Neural cell (in vitro differentiated cells): Measurements from ENCODE around the gene STXBP2.

Source experiments
- RAD21 ChIP-seq: fragments of 450-650 bp; conservative IDR thresholded peaks from 2 replicates; pipeline ENCODE4 v1.6.1; 2014; ENCODE audit warnings: antibody characterized with exemption, mild to moderate bottlenecking, moderate library complexity
- TF ChIP-seq, protein P1 (sequence below): fragments of 450-650 bp; IDR thresholded peaks from 2 replicates; pipeline ENCODE4 v1.5.1; 2014; ENCODE audit warnings: antibody characterized with exemption, mild to moderate bottlenecking, moderate library complexity; ENCODE audit not compliant: poor library complexity, severe bottlenecking

DNA sequence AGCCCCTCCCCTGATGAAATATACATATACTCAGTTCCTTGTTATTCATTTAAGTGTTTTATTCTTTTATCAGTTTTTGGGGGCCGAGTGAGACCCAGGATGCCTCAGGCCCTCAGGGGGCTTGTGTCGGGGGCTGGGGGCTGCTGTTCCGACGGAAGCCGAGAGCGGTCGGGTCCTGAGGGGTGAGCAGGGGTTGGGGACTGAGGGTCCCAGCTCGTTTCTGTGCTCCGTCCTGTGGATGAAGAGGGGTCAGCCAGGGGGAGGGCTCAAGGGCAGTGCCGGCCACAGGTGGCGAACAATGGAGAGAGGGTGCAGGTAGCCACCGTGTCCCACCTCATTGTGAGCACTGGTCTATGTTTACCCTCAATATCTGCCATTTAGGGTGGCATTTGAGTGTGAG is 5.3 kb upstream of the STXBP2 start:
- no peak for TF ChIP-seq RAD21
- TF ChIP-seq, protein P1, sequence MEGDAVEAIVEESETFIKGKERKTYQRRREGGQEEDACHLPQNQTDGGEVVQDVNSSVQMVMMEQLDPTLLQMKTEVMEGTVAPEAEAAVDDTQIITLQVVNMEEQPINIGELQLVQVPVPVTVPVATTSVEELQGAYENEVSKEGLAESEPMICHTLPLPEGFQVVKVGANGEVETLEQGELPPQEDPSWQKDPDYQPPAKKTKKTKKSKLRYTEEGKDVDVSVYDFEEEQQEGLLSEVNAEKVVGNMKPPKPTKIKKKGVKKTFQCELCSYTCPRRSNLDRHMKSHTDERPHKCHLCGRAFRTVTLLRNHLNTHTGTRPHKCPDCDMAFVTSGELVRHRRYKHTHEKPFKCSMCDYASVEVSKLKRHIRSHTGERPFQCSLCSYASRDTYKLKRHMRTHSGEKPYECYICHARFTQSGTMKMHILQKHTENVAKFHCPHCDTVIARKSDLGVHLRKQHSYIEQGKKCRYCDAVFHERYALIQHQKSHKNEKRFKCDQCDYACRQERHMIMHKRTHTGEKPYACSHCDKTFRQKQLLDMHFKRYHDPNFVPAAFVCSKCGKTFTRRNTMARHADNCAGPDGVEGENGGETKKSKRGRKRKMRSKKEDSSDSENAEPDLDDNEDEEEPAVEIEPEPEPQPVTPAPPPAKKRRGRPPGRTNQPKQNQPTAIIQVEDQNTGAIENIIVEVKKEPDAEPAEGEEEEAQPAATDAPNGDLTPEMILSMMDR = no peak
